Measurements from ENCODE around the gene ZNHIT3.
A peak's percentile ranks its signal among the peaks of the same experiment; 100 is the strongest.
"Not testable (repeated sequence)": the region's sequence is repeated elsewhere in the genome, so short reads cannot be mapped to it uniquely, and the experiment has no call there.

Gene ZNHIT3

DNA sequence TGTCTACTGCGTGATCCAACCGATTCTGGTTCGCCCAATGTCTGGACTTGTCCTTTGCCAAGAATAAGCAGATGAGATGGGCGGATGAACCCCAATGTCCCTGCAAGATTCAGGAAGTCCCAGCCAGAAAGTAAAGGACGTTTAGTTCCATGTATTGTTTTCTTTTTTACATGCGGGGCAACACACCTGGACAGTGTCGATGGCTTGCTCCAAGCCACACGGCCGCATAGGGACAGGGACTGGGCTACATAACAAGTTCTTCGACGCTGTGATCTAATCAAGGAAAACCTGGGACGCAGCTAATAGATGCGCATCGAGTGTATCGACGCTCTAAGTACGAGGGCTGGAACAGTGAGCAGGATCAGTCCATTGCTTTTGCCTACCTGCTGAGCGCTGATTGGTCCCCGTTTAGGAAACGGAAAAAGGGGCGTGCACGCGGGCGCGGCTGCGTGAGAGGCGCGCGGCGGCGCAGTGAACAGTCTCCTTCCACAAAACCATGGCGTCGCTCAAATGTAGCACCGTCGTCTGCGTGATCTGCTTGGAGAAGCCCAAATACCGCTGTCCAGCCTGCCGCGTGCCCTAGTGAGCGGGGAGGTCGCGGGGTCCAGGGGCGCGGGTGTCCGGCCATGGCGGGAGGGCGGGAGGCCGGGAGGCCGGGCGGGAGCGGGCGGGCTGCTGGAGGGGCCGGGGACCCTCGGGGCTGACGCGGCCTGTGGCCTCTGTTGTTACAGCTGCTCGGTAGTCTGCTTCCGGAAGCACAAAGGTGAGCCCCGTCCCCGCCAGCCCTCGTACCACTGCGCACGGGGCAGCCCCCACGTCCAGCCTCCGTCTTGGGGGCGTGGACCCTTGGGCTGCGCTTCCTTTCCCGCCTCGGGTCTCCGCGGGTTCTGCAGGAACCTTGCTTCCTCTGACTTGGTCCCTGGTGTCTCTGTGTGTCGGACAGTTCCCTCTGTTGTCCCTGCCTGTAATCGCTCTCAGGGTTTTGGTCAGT lies at the start of gene ZNHIT3:
TSS of gene ZNHIT3 (plus strand) at position 478 of the 991 bp plus-strand sequence. CDS start at position 497, 19 bp downstream.
- DNase-seq = peak; percentile 92 to 96

DNA sequence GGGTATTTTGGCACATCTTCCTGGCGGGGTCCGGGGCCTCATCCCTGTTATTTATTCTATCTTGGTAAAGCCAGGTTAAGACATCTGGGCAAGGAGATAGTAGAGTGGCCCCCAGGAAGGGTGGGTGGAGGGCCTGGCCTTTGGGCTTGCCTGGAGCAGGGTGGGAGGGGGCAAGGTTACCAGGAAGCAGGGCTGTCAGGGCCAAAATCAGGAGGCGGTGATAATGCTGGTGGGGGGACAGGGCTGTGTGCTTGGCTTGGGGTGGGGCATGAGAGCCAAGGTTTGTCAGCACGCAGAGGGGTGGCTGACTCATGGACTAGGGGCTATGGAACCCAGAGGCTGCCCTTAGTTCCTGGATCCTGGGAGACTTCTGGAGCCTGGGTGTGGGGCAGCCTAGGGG lies 44.7 kb upstream of the ZNHIT3 start:
- DNase-seq = not testable (repeated sequence)

GRCh38 chr17:36443777-36444176 lies 42.7 kb upstream of the ZNHIT3 start:
- DNase-seq = no peak

GRCh38 chr17:36449997-36450396 lies 36.5 kb upstream of the ZNHIT3 start:
- not testable (repeated sequence) for DNase-seq

DNA sequence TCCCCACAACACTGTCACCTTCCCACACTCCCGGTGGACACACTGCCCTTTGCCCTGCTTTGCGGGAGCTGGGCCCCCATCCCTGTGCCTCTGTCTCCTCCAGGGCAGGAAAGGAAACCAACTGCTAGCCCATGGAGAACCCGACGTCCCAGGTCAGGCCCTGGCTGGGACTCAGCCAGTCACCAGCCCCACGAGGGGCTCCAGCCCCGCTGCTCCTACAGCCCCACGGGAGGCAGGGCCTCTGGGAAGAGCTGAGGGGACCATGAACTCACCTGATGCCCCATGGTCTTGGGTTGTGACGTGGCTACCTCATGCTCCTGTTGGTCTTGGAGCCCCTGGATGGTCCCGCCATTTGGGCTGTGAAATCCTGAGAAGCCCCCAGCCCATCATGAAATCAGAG lies 33.6 kb upstream of the ZNHIT3 start:
- not testable (repeated sequence) for DNase-seq

DNA sequence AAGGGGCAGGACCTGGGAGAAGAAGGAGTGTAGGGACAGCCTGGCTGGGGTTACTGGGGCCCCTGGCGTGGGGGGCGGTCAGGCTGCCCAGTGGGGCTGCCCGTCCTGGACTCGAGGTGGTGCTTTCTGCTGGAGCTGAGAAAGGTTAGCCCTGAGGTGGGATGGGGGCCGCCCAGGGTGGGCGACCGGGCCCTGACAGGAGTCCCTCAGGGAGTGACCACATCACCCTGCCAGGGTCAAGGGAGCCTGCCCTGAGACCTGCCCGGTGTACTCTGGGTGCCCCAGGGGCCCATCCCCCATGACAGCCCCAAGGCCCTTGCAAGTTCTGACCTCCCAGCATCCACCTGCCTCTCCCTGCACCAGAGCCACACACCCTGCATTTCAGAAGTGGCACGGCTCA lies 28.8 kb upstream of the ZNHIT3 start:
- not testable (repeated sequence) for DNase-seq

DNA sequence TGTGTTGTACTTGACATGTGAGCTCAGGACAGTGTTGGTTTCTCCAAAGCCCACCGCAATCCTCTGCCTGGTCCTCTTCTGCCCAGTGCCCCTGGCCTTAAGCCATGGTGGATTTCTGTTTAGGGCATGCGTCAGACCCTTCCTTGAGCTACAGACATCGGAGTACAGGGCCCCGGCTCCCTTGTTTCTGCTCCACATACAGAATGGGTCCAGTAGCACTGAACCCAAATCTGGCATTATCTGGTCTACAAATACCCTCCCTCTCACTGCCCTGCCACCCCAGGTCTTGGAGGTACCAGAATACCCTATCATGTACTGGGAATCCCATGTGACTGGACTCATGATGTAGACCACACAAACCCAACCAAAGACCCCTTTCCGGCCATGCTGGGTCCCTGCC lies 27.4 kb upstream of the ZNHIT3 start:
- DNase-seq = no peak

GRCh38 chr17:36459601-36460000 lies 26.9 kb upstream of the ZNHIT3 start:
- no peak for DNase-seq

GRCh38 chr17:36460265-36460937 lies 26.1 kb upstream of the ZNHIT3 start:
- DNase-seq = no peak

DNA sequence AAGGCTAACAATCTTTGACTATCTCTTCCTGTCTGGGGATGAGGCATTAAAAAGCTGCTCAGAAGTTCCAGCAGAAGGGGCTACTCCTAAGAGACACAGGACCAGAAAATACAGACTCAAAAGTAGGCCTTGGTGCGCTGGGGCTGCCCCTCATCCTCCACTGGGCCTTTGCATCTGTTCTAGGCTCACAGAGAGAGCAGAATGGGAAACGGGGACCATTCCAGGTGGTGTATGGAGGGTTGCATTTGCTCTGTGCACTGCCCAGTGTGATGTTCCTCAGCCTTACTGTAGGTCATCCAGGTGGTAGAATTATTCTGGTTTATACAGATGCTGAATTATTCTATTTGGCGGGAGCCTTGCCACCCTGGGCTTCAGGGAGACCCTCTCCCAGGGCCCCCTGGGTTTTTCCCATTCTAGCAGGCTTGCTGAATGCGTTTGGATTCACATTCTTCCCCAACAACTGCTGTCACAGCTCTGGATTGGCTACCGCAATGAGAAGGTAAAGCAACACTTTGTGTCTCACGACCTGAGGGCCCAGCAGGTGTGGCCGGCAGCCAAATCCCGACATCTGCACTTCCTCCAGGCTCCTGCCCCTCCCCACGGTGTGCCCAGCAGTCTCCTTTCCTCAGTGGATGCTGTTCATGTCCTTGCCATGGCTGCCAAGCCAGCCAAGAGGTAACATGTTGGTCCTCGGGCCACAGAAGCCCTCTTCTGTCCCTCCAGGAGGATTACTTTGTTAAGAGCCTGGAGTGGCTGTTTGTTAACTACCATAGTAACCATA lies 25.0 kb upstream of the ZNHIT3 start:
- DNase-seq = no peak

- peak in 1 of 2 experiments; percentile 46 for DNase-seq
Observed at GRCh38 chr17:36463916-36464764, 22.3 kb upstream of the ZNHIT3 start.

- no peak for DNase-seq
Observed at GRCh38 chr17:36464765-36465088, 21.8 kb upstream of the ZNHIT3 start.

DNA sequence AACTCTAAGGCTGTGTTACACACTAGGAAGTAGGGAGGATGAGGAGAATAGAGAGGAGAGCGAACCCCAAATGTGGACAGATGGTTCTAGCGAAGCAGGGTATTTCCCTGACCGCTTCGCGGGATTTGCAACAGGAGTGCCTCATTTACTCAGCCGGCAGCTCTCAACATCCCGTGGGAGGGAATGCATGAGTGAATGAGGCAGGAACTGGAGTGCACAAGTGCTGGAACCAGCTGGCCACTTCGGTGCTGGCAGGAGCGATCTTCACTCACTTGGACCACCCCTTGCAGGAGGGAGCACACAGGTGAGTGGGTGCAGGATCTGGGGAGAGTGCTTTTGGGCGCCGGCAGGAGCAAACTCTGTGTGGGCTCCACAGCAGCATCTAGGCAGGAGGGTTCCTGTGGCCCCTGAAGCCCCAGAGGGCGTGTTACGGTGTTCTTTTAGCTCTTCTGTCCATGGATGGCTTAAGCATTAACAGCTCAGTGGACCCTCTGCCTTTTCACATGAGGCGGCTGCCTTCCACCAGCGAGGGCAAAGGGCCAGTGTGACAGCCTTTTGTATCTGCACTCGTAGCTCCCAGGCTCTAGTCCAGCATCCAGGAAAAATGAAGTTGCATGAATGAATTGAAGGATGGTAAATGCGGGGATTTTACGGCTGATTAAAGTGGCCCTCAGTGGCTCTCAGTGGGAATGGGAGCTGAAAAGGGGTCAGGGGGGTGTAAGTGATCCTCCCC lies 17.4 kb upstream of the ZNHIT3 start:
- DNase-seq = peak in 1 of 2 experiments; percentile 5

DNA sequence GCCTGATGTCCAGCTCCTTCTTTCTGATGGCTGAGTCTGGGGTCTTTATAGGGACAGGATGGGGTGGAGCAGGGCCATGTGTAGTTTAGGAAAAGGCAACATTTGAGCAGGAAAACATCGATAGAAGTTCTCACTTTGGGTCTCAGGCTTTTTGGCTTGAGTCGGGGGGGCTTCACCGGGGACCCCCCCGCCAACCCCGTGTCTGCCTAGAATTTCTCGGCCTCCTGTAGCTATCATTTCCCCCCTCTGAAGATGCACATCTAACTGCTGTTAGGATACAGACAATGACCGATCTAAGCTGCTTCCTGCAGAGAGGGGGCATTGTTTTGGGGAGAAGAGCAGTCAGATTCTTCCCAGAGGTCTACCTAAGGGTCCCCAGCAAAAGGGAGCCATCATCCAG lies 16.7 kb upstream of the ZNHIT3 start:
- no peak for DNase-seq

GRCh38 chr17:36470499-36470898 lies 16.0 kb upstream of the ZNHIT3 start:
- DNase-seq = no peak

GRCh38 chr17:36474571-36474970 lies 11.9 kb upstream of the ZNHIT3 start:
- DNase-seq = no peak

GRCh38 chr17:36475346-36475970 lies 11.0 kb upstream of the ZNHIT3 start:
- DNase-seq = no peak

DNA sequence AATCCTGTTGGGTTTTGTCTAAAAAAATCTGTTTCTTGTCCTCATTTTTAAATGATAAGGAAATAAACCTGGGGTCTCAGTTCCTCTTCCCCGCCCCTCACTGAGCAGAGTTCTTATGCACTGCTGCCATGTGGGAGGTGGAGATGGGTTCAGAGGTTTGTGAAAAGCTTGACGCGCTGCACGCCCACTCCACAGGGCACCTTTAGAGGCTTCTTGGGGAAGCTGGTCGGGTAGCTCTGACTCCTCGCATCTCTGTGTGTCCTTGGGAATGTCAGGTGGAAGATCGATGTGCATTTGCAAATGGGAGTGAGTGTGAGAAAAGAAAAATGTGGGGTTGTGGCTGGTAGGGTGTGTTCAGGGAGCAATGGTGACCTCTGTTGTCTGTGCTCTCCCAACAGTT lies 4.7 kb upstream of the ZNHIT3 start:
- no peak for DNase-seq

DNA sequence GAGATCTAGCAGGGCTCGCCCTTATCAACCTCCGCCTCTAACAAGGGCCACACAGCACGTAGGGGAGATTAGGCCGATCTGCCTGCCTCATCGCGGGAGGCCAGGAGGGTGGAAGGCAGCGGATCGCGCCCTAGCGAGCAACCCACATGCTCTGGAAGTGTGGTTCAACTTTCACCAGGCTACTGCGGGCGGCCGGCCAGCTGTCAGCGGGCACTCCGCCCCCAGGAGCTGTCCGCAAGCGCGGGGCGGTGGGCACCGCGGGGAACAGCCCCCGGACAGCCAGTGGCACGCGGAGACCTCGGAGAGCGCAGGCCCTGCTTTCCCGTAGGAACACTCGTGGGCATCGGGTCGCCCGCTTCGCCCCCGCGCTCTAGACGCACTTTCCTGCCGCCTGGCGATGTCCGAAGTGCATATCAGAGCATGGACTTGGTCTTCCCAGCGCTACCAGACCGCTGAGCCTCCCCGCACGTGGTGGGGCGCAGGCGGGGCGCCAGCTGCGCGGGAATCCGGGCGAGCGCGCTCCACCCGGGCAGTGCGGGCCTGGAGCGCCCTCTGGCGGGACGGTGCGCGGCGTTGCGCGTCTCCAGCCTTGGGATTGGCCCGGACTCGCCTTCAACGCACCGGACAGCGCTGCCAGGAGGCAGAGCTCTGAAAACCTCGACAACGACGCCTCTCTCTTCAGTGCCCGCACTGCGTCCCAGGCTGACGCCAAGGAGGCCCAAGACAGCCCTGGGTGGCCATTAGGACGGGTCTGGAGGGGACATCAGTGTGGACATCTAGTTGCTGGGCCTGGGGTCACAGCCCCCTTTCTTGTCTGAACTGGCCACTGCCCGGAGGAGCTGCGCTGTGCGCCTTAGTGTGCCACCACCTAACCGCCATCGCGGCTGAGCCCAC lies 3.6 kb upstream of the ZNHIT3 start:
- peak; percentile 43 to 93 for DNase-seq

DNA sequence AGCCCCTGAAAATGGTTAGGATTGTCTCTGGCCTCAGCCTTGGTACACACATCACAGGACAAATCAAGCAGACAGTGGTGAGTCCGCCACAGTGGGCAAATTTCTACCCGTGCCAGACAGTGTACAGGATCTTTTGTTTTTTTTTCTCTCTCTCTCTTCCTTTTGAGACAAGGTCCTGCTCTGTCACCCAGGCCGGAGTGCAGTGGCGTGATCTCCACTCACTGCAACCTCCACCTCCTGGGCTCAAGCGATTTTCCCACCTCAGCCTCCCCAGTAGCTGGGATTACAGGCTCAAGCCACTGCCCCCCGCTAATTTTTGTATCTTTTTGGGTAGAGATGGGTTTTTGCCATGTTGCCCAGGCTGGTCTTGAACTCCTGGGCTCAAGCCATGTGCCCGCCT lies 2.5 kb upstream of the ZNHIT3 start:
- DNase-seq = not testable (repeated sequence)
